Bronchial epithelial cell (primary cell): ENCODE data around the gene ARFGEF3. TPM values are rescaled to one million over a fixed set of nuclear protein-coding genes. Genes with fewer than 3 reads are reported as not detected.

Experiments
- DNase-seq: peaks from one replicate; pipeline ENCODE4 v3.0.0-alpha.2; 2010; ENCODE audit warnings: low read depth
- FAIRE-seq: peaks from 2 replicates; lab custom pipeline; 2011; peaks lifted over from hg19 to GRCh38; lab: Jason Lieb, UNC
- H3K27me3 ChIP-seq: 2 replicates; pipeline ENCODE4 v1.5.1; 2011; ENCODE audit warnings: low read length; ENCODE audit not compliant: control insufficient read depth, insufficient read depth
- H3K36me3 ChIP-seq: 2 replicates; pipeline ENCODE4 v1.5.1; 2011; ENCODE audit warnings: low read length; ENCODE audit not compliant: control insufficient read depth, insufficient read depth
- H3K4me3 ChIP-seq: 2 replicates; pipeline ENCODE4 v1.5.1; 2011; ENCODE audit warnings: mild to moderate bottlenecking, low read depth, low read length, control low read depth
- total RNA-seq: library from RNA; depleted of rRNA; stranded (reverse); fragments of >200 nt; gene quantifications from 2 replicates; pipeline ENCODE4 v1.2.1, GENCODE V29; 2014
- TF ChIP-seq, protein P1 (sequence below): IDR thresholded peaks from 2 replicates; pipeline ENCODE4 v1.5.1; 2011; ENCODE audit warnings: mild to moderate bottlenecking, moderate library complexity, low read length, control low read depth, inconsistent platforms; ENCODE audit not compliant: insufficient read depth, severe bottlenecking

Gene ARFGEF3
- total RNA-seq, 1 donor from 2014 or later, result 10.3 TPM

DNA sequence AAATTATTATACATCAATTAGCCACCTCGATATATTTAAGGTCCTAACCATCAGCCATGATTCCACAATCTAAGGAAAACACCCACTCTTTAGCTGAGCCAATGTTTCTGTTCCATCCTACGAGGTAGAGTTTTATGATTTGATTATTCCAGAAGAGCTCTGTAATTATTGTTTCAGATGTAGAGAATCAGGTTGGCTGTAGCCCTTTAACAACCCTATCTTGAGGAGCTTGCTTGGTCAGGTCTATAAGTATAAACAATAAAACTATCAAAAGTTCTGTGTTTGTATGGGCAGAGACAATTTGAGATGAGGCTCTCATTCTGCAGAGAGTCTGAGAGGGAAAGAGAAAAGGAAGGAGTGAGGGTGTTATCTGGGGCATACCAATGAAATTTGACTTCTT lies 56.7 kb downstream of the ARFGEF3 start, which contains the start of gene PBOV1:
Gene PBOV1 (minus strand): TSS at position 43 of the 400 bp plus-strand sequence. CDS start 96 bp downstream, outside the sequence.
- no peak for FAIRE-seq
- no peak within 1 kb of the TSS for H3K4me3 ChIP-seq

GRCh38 chr6:138219398-138219797 lies 57.7 kb downstream of the ARFGEF3 start:
- H3K4me3 ChIP-seq, result no peak overlapping the region
- no peaks in the 10 kb centered on the region for H3K27me3 ChIP-seq
- TF ChIP-seq, protein P1, sequence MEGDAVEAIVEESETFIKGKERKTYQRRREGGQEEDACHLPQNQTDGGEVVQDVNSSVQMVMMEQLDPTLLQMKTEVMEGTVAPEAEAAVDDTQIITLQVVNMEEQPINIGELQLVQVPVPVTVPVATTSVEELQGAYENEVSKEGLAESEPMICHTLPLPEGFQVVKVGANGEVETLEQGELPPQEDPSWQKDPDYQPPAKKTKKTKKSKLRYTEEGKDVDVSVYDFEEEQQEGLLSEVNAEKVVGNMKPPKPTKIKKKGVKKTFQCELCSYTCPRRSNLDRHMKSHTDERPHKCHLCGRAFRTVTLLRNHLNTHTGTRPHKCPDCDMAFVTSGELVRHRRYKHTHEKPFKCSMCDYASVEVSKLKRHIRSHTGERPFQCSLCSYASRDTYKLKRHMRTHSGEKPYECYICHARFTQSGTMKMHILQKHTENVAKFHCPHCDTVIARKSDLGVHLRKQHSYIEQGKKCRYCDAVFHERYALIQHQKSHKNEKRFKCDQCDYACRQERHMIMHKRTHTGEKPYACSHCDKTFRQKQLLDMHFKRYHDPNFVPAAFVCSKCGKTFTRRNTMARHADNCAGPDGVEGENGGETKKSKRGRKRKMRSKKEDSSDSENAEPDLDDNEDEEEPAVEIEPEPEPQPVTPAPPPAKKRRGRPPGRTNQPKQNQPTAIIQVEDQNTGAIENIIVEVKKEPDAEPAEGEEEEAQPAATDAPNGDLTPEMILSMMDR, result no peak
- no peak for DNase-seq
- FAIRE-seq, result no peak
- no peaks in the 10 kb centered on the region for H3K36me3 ChIP-seq

More for the DNA sequence above, 56.7 kb downstream of the ARFGEF3 start, which contains the start of gene PBOV1:
- no peak for DNase-seq
- H3K36me3 ChIP-seq, result no peaks in the 10 kb centered on the region
- TF ChIP-seq, protein P1, result no peak
- no peaks in the 10 kb centered on the region for H3K27me3 ChIP-seq

DNA sequence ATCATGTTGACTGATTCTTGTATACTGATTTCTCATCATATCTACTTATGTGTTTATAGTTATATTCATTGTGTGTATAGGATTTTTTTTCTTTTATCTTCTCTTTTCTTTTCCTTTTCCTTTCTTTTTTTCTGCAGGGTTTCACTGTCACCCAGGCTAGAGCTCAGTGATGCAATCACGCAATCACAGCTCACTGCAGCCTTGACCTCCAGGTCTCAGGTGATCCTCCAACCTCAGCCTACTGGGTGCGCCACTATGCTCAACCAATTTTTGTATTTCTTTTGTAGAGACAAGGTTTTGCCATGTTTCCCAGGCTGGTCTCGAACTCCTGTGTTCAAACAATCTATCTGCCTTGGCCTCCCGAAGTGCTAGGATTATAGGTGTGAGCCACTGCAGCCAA lies 58.2 kb downstream of the ARFGEF3 start:
- DNase-seq, result no peak
- Histone ChIP-seq H3K4me3 (no peak overlapping the region), H3K36me3 (no peaks in the 10 kb centered on the region), H3K27me3 (no peaks in the 10 kb centered on the region)
- TF ChIP-seq, protein P1, result no peak
- FAIRE-seq, result no peak

DNA sequence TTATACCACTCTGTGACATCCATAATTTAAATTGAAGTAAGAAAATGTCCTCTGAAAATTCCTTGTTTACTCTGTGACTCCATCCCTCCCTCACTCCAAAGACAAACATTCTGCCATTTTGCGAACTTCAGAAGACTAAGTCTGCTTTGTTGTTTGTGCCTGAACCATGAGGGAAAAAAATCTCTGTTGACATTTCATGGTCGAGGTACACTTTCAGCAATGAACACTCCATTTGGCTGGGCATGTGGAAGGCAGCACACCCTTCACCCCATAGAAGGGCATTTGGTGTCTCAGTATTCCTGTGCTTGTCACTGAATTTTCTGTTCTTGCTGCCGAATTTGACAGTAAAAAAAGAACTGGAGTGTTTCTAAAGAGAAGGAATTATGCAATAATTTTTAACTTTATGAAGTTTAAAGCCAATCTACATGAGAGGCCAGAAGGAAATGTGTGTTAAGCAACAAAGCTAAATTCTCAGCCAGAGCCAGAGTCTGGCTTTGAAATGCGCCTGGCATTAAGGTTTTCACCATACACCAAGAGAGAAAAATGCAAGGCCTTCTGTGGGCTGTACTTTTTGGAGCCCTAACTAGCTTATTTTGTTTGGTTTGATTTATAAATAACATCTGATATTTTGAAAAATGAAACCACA lies 61.3 kb downstream of the ARFGEF3 start:
- no peak for FAIRE-seq

GRCh38 chr6:138225953-138226352 lies 64.2 kb downstream of the ARFGEF3 start:
- H3K27me3 ChIP-seq, result no peaks in the 10 kb centered on the region
- H3K36me3 ChIP-seq, result no peaks in the 10 kb centered on the region
- no peak overlapping the region for H3K4me3 ChIP-seq
- TF ChIP-seq, protein P1, result no peak
- FAIRE-seq (peak; percentile 18), DNase-seq (no peak)

More for the DNA sequence above, 61.3 kb downstream of the ARFGEF3 start:
- no peak overlapping the region for H3K4me3 ChIP-seq
- no peaks in the 10 kb centered on the region for H3K27me3 ChIP-seq
- TF ChIP-seq, protein P1, result no peak
- H3K36me3 ChIP-seq, result no peaks in the 10 kb centered on the region
- DNase-seq, result no peak
